Fibroblast of skin of right quadriceps (primary cell): Measurements from ENCODE around the gene CCND2.
"Not testable (repeated sequence)": the region's sequence is repeated elsewhere in the genome, so short reads cannot be mapped to it uniquely, and the experiment has no call there.

Experiments used
- DNase-seq: peaks from one replicate; pipeline ENCODE4 v3.0.0-alpha.2; 2013

CCND2 gene

GRCh38 chr12:4273652-4274395 is at the start of gene CCND2:
Gene CCND2 (plus strand): TSS chr12:4273762. CDS start chr12:4274041, 279 bp downstream.
- DNase-seq, result peak; percentile 86

GRCh38 chr12:4224206-4224889 is 49.2 kb upstream of the CCND2 start:
- no peak for DNase-seq

DNA sequence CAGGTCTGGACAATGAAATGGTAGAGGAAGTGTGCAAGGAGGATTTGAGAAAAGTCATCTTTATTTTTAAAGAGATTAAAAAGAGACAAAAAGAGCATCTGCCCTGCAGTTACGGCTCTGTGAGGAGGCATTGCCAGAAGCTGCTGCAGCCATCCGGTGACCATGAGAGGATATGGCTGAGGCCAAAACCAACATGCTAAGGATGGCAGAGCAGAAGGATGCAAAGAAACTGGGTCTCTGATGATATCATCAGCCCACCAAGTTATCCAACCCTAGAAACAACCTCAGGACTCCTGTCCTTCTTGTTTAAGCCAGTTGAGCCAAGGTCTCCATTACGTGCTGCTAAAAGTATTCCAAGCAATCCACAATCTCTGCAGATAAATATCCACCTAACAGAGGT is 48.0 kb upstream of the CCND2 start:
- no peak for DNase-seq

- no peak for DNase-seq
Measured at GRCh38 chr12:4227046-4227445, 46.5 kb upstream of the CCND2 start.

GRCh38 chr12:4228122-4228580 is 45.4 kb upstream of the CCND2 start:
- DNase-seq, result no peak

DNA sequence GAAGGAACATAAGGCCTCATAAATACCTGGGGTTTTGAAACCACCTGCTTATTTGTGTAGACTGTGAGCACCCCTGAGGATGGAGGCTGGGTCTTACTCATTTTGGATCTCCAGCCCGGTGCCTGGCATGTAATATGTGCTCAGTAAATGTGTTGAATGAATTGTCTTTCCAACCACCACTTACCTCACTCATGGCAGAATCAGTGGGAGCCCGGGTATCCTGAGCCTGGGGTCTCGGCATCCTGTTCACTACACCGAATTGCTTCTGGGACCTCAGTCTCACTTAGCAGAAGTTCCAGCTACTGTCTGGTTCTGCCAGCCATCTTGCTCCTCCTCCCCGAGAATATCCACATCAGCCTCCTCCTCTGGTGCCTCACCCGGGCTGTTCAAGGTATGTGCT is 43.0 kb upstream of the CCND2 start:
- no peak for DNase-seq

- no peak for DNase-seq
Measured at GRCh38 chr12:4238577-4238976, 35.0 kb upstream of the CCND2 start.

GRCh38 chr12:4239746-4240145 is 33.8 kb upstream of the CCND2 start:
- no peak for DNase-seq

- DNase-seq, result no peak
Measured at GRCh38 chr12:4240161-4240783, 33.3 kb upstream of the CCND2 start.

DNA sequence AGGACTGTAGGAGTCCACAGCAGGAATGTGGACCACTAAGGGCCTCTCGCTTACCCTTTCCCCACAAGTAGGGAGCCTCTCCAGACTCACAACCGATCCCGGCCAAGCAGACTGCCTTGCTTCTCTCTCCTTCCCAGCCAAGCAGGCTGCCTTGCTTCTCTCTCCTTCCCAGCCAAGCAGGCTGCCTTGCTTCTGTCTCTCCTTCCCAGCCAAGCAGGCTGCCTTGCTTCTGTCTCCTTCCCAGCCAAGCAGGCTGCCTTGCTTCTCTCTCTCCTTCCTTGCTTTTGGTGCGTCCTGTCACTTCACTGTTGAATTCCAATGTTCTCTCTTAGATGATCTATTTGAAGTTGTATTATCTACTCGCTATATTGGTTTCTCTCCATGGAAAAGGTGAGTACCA is 32.6 kb upstream of the CCND2 start:
- DNase-seq, result no peak

DNA sequence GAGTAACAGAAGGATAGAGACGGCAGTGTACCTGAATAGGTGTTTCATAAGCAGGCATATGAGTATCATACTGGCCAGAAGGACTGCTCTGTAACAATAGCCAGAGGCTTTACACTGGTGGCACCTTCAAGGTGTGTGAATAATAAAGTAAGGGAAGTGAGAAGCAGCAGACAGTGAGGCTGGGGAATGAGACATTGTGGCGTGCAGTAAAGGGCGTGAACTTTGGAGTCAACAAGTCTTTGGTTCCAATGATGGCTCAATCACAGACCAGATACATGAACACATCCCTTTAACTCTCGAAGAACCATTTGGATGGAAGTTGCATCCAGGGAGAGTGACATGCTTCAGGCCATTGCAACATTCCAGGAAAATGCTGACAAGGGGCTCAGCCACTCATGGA is 32.0 kb upstream of the CCND2 start:
- DNase-seq, result no peak

GRCh38 chr12:4242595-4242994 is 31.0 kb upstream of the CCND2 start:
- no peak for DNase-seq

DNA sequence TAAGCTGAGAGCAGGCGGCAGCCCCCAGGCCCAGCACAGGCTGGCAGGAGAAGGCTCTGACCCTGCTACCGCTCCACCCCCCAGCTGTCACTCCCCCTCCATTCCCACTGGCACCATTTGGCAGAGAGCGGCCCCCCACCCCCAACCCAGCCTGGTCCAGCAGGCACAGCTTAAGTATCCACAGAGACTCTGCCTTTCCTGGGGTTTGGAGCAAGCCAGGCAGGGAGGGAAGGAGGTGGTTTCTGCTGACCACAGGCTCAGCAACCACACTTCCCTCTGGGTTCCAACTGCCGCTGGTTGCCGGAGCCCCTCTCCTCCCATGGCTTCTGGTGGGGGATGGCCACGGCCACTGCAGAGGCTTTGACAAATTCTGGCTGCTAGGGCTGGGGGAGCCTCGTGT is 30.5 kb upstream of the CCND2 start:
- no peak for DNase-seq

- DNase-seq, result not testable (repeated sequence)
Measured at GRCh38 chr12:4243491-4244100, 30.0 kb upstream of the CCND2 start.

- no peak for DNase-seq
Measured at GRCh38 chr12:4244868-4245267, 28.7 kb upstream of the CCND2 start.

GRCh38 chr12:4245446-4245845 is 28.1 kb upstream of the CCND2 start:
- DNase-seq, result no peak

DNA sequence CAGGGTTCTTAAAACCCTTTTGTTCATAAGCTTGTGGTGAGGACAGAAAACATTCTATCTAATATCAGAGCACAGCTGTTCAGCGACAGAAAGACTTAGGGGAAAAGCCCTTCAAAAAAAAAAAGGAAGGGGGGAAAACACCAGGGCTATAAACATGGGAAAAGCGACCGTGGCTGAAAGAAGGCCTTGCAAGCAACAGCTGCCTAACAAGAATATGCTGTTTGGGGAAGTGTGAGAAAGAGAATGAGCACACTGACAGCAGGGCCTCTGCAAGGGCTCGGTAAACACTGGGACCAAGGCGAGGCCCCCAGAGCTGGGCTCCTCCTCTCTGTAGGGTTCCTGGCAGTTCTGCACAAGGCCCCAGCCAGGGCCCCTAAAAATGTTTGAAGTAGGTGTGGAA is 27.4 kb upstream of the CCND2 start:
- no peak for DNase-seq

- no peak for DNase-seq
Measured at GRCh38 chr12:4250691-4251090, 22.9 kb upstream of the CCND2 start.

- no peak for DNase-seq
Measured at GRCh38 chr12:4251216-4251891, 22.2 kb upstream of the CCND2 start.

- DNase-seq, result no peak
Measured at GRCh38 chr12:4251967-4252366, 21.6 kb upstream of the CCND2 start.

DNA sequence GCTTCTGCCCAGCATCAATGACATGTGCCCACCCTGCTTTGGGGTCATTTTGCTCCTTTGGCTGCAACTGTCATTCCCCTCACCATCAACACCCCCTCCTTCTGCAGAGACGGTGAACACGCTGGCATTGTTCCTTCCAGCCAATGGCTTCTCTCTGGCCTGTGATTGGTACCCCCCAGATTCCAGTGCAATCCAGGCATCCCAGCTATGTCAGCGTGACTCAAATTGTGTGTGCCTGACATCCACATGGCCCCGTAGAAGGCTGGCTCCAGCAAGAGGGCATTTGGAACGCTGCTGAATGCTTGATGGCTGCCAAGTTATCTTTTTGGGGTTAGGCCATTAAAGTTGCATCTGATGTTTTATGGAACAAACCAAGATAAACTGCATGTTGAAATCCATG is 21.0 kb upstream of the CCND2 start:
- no peak for DNase-seq

DNA sequence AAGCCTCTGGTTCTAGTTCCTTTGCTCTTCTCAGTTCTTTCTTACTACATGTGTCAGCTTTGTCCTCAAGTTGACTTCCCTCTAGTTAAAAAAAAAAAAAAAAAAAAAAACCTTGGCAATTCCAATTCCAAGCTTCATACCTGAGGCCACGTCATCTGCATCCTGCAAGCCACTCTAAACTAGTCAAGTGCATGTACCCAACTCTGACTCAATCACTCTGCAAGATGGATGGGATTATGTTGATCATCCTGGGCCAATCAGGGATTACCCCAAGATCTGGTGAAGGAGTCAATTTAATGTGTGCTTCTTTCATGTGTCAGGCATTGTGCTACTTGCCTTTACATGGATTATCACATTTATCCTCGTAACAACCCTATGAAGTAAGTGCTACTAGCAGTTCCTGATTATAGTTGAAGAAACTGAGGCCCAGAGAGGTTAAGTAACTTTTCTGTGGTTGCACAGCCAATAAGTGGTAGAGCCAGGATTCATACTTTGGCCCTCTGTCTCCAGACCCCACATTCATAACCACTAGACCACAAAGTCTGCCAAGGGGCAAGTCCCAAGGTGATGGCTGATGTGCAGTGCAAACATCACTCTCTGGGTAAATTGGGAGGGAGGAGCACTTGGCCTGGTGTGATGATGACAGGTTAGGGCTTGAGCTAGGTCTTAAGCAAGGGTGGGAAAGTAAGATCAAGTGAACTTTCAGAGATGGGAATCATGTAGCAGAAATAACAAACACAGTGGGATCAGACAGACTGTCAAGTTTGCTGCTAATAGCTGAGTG is 17.3 kb upstream of the CCND2 start:
- no peak for DNase-seq
